Cardiac muscle cell (in vitro differentiated cells and primary cell): Measurements from ENCODE around the gene ATPAF1. TPM values are rescaled to one million over a fixed set of nuclear protein-coding genes. Genes with fewer than 3 reads are reported as not detected.

Experiments used
- DNase-seq, 2 donors: peaks; one replicate each; pipeline versions ENCODE4 v3.0.0 to v3.0.0-alpha.2; 2010 to 2017; ENCODE audit warnings: low read depth in 1 of 2, low spot score in 1 of 2
- H3K27ac ChIP-seq: fragments of 200-600 bp; sonication (generic); 2 replicates; pipeline ENCODE4 v1.5.1; 2016
- H3K27me3 ChIP-seq: fragments of 200-600 bp; sonication (generic); 2 replicates; pipeline ENCODE4 v1.6.0; 2016; ENCODE audit warnings: control low read depth
- H3K36me3 ChIP-seq: fragments of 200-600 bp; sonication (generic); 2 replicates; pipeline ENCODE4 v1.5.1; 2016; ENCODE audit warnings: control low read depth
- H3K4me1 ChIP-seq: fragments of 200-600 bp; sonication (generic); 2 replicates; pipeline ENCODE4 v1.8.1; 2017; ENCODE audit warnings: low read depth, mild to moderate bottlenecking, mixed run types
- H3K4me3 ChIP-seq: fragments of 200-600 bp; sonication (generic); 2 replicates; pipeline ENCODE4 v1.5.1; 2016; ENCODE audit warnings: mild to moderate bottlenecking
- H3K9me3 ChIP-seq: fragments of 200-600 bp; sonication (generic); 2 replicates; pipeline ENCODE4 v1.5.1; 2017; ENCODE audit warnings: low read depth, mild to moderate bottlenecking, control low read depth
- CTCF ChIP-seq: IDR thresholded peaks from 2 replicates; pipeline ENCODE4 v1.5.1; 2012; ENCODE audit warnings: low read depth, mild to moderate bottlenecking, low read length
- polyA plus RNA-seq: library from polyadenylated mRNA; unstranded; fragments of >200 nt; fragmentation: Nextera tagmentation; extraction: Ambion mirVana; gene quantifications from 2 replicates; pipeline ENCODE4 v1.2.1, GENCODE V29; 2016
- total RNA-seq: library from RNA; depleted of rRNA; stranded (reverse); fragments of >200 nt; gene quantifications from 2 replicates; pipeline ENCODE4 v1.2.3, GENCODE V29; 2016

The ATPAF1 gene
- total and polyA plus RNA-seq, 2 experiments from 2014 or later: 83.6 to 120 TPM

GRCh38 chr1:46592823-46593222 is 75.3 kb downstream of the ATPAF1 start:
- no peak overlapping the region for H3K4me3 ChIP-seq
- DNase-seq: no peak
- no peaks in the 10 kb centered on the region for H3K27me3 ChIP-seq
- H3K9me3 ChIP-seq: no peaks in the 10 kb centered on the region
- H3K36me3 ChIP-seq: peaks cover 2% of the 10 kb centered on the region
- TF ChIP-seq CTCF: no peak
- H3K27ac ChIP-seq: no peak overlapping the region
- H3K4me1 ChIP-seq: no peaks in the 10 kb centered on the region

- H3K27ac ChIP-seq: no peak overlapping the region
- TF ChIP-seq CTCF: no peak
- no peaks in the 10 kb centered on the region for H3K27me3 ChIP-seq
- H3K4me1 ChIP-seq: no peaks in the 10 kb centered on the region
- no peaks in the 10 kb centered on the region for H3K9me3 ChIP-seq
- H3K36me3 ChIP-seq: peaks cover 2% of the 10 kb centered on the region
- H3K4me3 ChIP-seq: no peak overlapping the region
- no peak for DNase-seq
Measured at GRCh38 chr1:46589529-46589928, 78.6 kb downstream of the ATPAF1 start.

GRCh38 chr1:46587069-46587468 is 81.1 kb downstream of the ATPAF1 start:
- Histone ChIP-seq H3K4me3 (no peak overlapping the region), H3K9me3 (no peaks in the 10 kb centered on the region), H3K4me1 (no peaks in the 10 kb centered on the region), H3K27ac (no peak overlapping the region), H3K27me3 (no peaks in the 10 kb centered on the region), H3K36me3 (no peaks in the 10 kb centered on the region)
- no peak for TF ChIP-seq CTCF
- no peak for DNase-seq

GRCh38 chr1:46585312-46585938 is 82.7 kb downstream of the ATPAF1 start:
- no peak for DNase-seq
- Histone ChIP-seq H3K4me1 (no peaks in the 10 kb centered on the region), H3K27me3 (no peaks in the 10 kb centered on the region), H3K36me3 (no peaks in the 10 kb centered on the region), H3K4me3 (no peak overlapping the region), H3K9me3 (no peaks in the 10 kb centered on the region), H3K27ac (no peak overlapping the region)
- TF ChIP-seq CTCF: no peak

GRCh38 chr1:46583494-46583893 is 84.7 kb downstream of the ATPAF1 start:
- Histone ChIP-seq H3K27me3 (no peaks in the 10 kb centered on the region), H3K9me3 (no peaks in the 10 kb centered on the region), H3K4me3 (no peak overlapping the region), H3K27ac (no peak overlapping the region), H3K36me3 (peaks cover 6% of the 10 kb centered on the region), H3K4me1 (no peaks in the 10 kb centered on the region)
- no peak for DNase-seq
- no peak for TF ChIP-seq CTCF

- Histone ChIP-seq H3K4me1 (no peaks in the 10 kb centered on the region), H3K9me3 (no peaks in the 10 kb centered on the region), H3K27ac (no peak overlapping the region), H3K27me3 (no peaks in the 10 kb centered on the region), H3K4me3 (no peak overlapping the region), H3K36me3 (peaks cover 6% of the 10 kb centered on the region)
- peak in 1 of 2 donors; percentile 34 for DNase-seq
- no peak for TF ChIP-seq CTCF
Measured at GRCh38 chr1:46582972-46583371, 85.2 kb downstream of the ATPAF1 start.
